Measurements from ENCODE around the gene MPZL1.

DNA sequence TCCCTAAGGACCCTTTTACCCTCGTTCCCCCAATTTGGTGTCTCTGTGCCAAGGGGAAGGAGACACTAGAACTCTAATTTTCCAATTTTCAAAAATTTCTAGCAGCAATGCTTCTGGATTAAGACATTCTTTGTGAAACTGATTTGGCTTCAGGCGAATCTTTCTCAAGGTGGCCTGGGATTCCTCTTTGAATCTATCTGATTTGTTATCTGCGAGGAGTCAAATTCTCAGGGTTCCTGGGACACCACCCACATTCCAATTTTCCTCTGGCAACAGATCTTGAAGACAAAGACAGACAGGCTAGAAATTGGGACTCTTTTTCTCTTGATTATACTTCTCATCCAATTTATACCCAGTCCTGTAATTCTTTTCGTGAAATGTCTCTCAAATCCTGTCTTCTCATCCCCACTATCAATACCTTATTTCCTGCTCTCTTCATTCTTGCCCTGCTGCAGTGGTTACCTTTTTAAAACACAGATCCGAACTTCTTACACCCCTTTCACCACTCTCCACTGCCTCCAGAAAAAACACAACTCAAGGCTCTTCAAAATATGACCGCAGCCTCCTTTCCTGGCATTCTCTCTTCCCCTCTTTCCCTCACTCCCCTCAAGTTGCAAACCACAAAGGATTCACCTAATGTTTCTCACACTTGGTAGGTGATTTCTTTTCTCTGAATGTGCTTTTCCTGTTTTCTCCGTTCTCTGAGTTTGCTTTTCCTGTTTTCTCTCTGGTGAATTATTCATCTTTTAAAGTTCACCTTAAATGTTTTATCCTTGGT is 2.7 kb upstream of the MPZL1 start:
- TF ChIP-seq CHD2 (IDR thresholded peaks at IDR 0.05; ENCODE audit: low read depth, low read length) (no peak), EP300 (IDR thresholded peaks at IDR 0.05; ENCODE audit: low read depth in 2 of 2, low read length in 2 of 2) (no peak), EP300 (CRISPR knock-in tag; IDR thresholded peaks at IDR 0.05; ENCODE audit: borderline replicate concordance) (no peak), PHF5A (CRISPR knock-in tag; IDR thresholded peaks at IDR 0.05; ENCODE audit: low read depth, unreplicated experiment) (no peak), AKNA (CRISPR knock-in tag; IDR thresholded peaks at IDR 0.05; ENCODE audit: borderline replicate concordance) (no peak), CBFB (CRISPR knock-in tag; IDR thresholded peaks at IDR 0.05) (no peak), SMC3 (IDR thresholded peaks at IDR 0.05; ENCODE audit: low read length) (no peak), FOXA1 (IDR thresholded peaks at IDR 0.05) (no peak), FOXA1 (CRISPR knock-in tag; IDR thresholded peaks at IDR 0.05) (no peak), CTCF (CRISPR knock-in tag; IDR thresholded peaks at IDR 0.05) (no peak)
